ENCODE results near the gene OR13J1.

GRCh38 chr9:35864695-35865255 lies 5.4 kb downstream of the OR13J1 start:
- TF ChIP-seq POLR2AphosphoS5 (IDR thresholded peaks at IDR 0.05; ENCODE audit: low read depth, low read length) (no peak), POLR2A (IDR thresholded peaks at IDR 0.05; ENCODE audit: low read depth, low read length) (no peak), TAF1 (IDR thresholded peaks at IDR 0.05; ENCODE audit: low read depth, low read length) (no peak), SPI1 (IDR thresholded peaks at IDR 0.05; ENCODE audit: low read depth, low read length) (no peak)
